K562 (cell line): Measurements from ENCODE around the gene SFRP5. TPM values are rescaled to one million over a fixed set of nuclear protein-coding genes. Genes with fewer than 3 reads are reported as not detected.

Experiments used
- ATAC-seq: fragments of 200-7000 bp; cut with Tn5 transposase; 3 replicates; pipeline ENCODE4 v1.9.1; 2020; ENCODE audit warnings: moderate library complexity
- BruUV-seq: library from RNA; stranded (reverse); fragments of 400-500 nt; replicated peaks from 2 replicates; lab custom pipeline; 2021; lab: Mats Ljungman, UMichigan
- CTCF ChIA-PET: fragments of 300-600 bp; formaldehyde crosslinking; extraction: SDS; loops from one replicate; lab custom pipeline; 2021; ENCODE audit warnings: low intra/inter-chr PET ratio; lab: Yijun Ruan, JAX
- POLR2A ChIA-PET: fragments of 300-600, 350-650 bp; sonication (Branson Sonifier 250); formaldehyde crosslinking; extraction: SDS; loops from one replicate; lab custom pipeline; 2021; ENCODE audit warnings: antibody characterized with exemption, inconsistent platforms; lab: Yijun Ruan, JAX
- DNase-seq, 4 experiments: peaks; one replicate each; pipeline versions ENCODE4 v3.0.0 to v3.0.0-alpha.2; 2011 to 2018; ENCODE audit warnings: low spot score in 3 of 4, mixed read lengths in 3 of 4; ENCODE audit errors: extremely low read depth in 1 of 4
- FAIRE-seq: peaks from 2 replicates; lab custom pipeline; 2011; peaks lifted over from hg19 to GRCh38; lab: Jason Lieb, UNC
- H2AFZ ChIP-seq: 2 replicates; pipeline ENCODE4 v1.6.0; 2011; ENCODE audit warnings: low read depth, low read length, control low read depth, inconsistent platforms
- H3K27ac ChIP-seq: fragments of 200-600 bp; 3 replicates; pipeline ENCODE4 v1.8.0; 2011; ENCODE audit warnings: low read depth, mild to moderate bottlenecking, control low read depth, inconsistent platforms, low read length, moderate library complexity, mixed read lengths; ENCODE audit errors: extremely low read depth
- H3K27me3 ChIP-seq, 2 experiments: fragments of 300-600 bp in 1 of 2; 2 replicates in 1 of 2; 3 replicates in 1 of 2; pipeline versions ENCODE4 v1.6.0 to v1.8.0; 2011; ENCODE audit warnings: inconsistent platforms in 2 of 2, low read length in 2 of 2, mild to moderate bottlenecking in 1 of 2, mixed read lengths in 1 of 2, moderate library complexity in 1 of 2; ENCODE audit not compliant: control insufficient read depth in 2 of 2, insufficient read depth in 2 of 2
- H3K36me3 ChIP-seq: fragments of 300-600 bp; 3 replicates; pipeline ENCODE4 v1.8.0; 2011; ENCODE audit warnings: mild to moderate bottlenecking, low read length, inconsistent platforms; ENCODE audit not compliant: control insufficient read depth, insufficient read depth
- H3K4me1 ChIP-seq, 2 experiments: fragments of 200-600 bp in 1 of 2; replicated peaks in 1 of 2; 2 replicates in 1 of 2; 3 replicates in 1 of 2; pipeline versions ENCODE4 v1.5.1 to v1.8.0; 2011; ENCODE audit warnings: inconsistent platforms in 2 of 2, low read length in 2 of 2, mild to moderate bottlenecking in 1 of 2, mixed read lengths in 1 of 2, moderate library complexity in 1 of 2; ENCODE audit not compliant: control insufficient read depth in 2 of 2, insufficient read depth in 2 of 2
- H3K4me2 ChIP-seq: 2 replicates; pipeline ENCODE4 v1.6.1; 2011; ENCODE audit warnings: low read length, control low read depth, inconsistent platforms, mixed read lengths; ENCODE audit not compliant: insufficient read depth
- H3K4me3 ChIP-seq: fragments of 200-600 bp; sonication (generic), shearing (Covaris generic); 2 replicates; pipeline ENCODE4 v1.5.1; 2016; ENCODE audit warnings: control low read depth, inconsistent platforms
- H3K79me2 ChIP-seq: fragments of 200-600 bp; 3 replicates; pipeline ENCODE4 v1.8.0; 2011; ENCODE audit warnings: low read length, inconsistent platforms; ENCODE audit not compliant: control insufficient read depth, insufficient read depth
- H3K9ac ChIP-seq, 2 experiments: 2 replicates each; pipeline versions ENCODE4 v1.6.0 to v1.6.1; 2011; ENCODE audit warnings: low read depth in 2 of 2, low read length in 2 of 2, control low read depth in 1 of 2, inconsistent platforms in 1 of 2, mild to moderate bottlenecking in 1 of 2, mixed read lengths in 1 of 2; ENCODE audit not compliant: insufficient read depth in 1 of 2
- H3K9me1 ChIP-seq: one replicate; pipeline ENCODE4 v1.6.0; 2011; ENCODE audit warnings: inconsistent platforms, mild to moderate bottlenecking, low read length, moderate library complexity; ENCODE audit not compliant: control insufficient read depth, insufficient read depth
- H3K9me3 ChIP-seq: replicated peaks from 2 replicates; pipeline ENCODE4 v1.5.1; 2011; ENCODE audit warnings: low read depth, low read length, inconsistent platforms; ENCODE audit not compliant: control insufficient read depth, insufficient read depth
- H4K20me1 ChIP-seq: replicated peaks from 2 replicates; pipeline ENCODE4 v1.6.1; 2011; ENCODE audit warnings: low read length, inconsistent platforms, mixed read lengths; ENCODE audit not compliant: control insufficient read depth, insufficient read depth
- CHCHD3 ChIP-seq: fragments of 250-450 bp; sonication (Bioruptor Pico); IDR thresholded peaks from 2 replicates; pipeline ENCODE4 v2.1.2; 2022; ENCODE audit warnings: mild to moderate bottlenecking
- L3MBTL2 ChIP-seq: fragments of 450-650 bp; IDR thresholded peaks from 2 replicates; pipeline ENCODE4 v1.6.1; 2016; ENCODE audit warnings: mild to moderate bottlenecking, moderate library complexity
- NR2C1 ChIP-seq, 2 experiments: fragments of 450-650 bp; IDR thresholded peaks; 2 replicates each; pipeline ENCODE4 v1.6.1; 2017; ENCODE audit warnings: mild to moderate bottlenecking in 2 of 2, antibody characterized with exemption in 1 of 2, inconsistent platforms in 1 of 2, missing compliant biosample characterization in 1 of 2, missing genetic modification characterization in 1 of 2
- RBM25 ChIP-seq: fragments of 200-400 bp; formaldehyde crosslinking; IDR thresholded peaks from 2 replicates; pipeline ENCODE4 v1.6.1; 2018; ENCODE audit warnings: low read length, low read depth, moderate library complexity; ENCODE audit not compliant: severe bottlenecking
- RCOR1 ChIP-seq, 2 experiments: IDR thresholded peaks; 2 replicates each; pipeline ENCODE4 v1.6.1; 2012; ENCODE audit warnings: low read depth in 2 of 2, low read length in 2 of 2, borderline replicate concordance in 1 of 2, improper control_type of control experiment in 1 of 2
- TBP ChIP-seq: optimal IDR thresholded peaks from 2 replicates; pipeline ENCODE3; 2011; ENCODE audit warnings: low read depth, low read length, improper control_type of control experiment
- TCF7L2 ChIP-seq: fragments of 150-350 bp; IDR thresholded peaks from 2 replicates; pipeline ENCODE4 v1.6.1; 2016; ENCODE audit warnings: low read depth, mild to moderate bottlenecking, low read length, moderate library complexity
- ZNF184 ChIP-seq: sonication (generic); formaldehyde crosslinking; IDR thresholded peaks from 2 replicates; pipeline ENCODE4 v1.5.0; 2020; ENCODE audit warnings: missing genetic modification reagents
- WGBS: fragments of 100-300 bp; shearing (Covaris generic); methylation state at CpG from one replicate; pipeline ENCODE4 v1.1.6; 2016; ENCODE audit warnings: low coverage, mixed read lengths; ENCODE audit not compliant: insufficient coverage; ENCODE audit errors: missing lambda C conversion rate; 5-methylcytosine and 5-hydroxymethylcytosine counted together
- in situ Hi-C: fragments of 300-500 bp; cut with MboI; formaldehyde crosslinking; loops from 4 replicates; pipeline ENCODE4 v1.15.0; 2018; ENCODE audit warnings: inconsistent platforms, mixed read lengths
- intact Hi-C: fragments of 100-400 bp; cut with micrococcal nuclease; formaldehyde crosslinking; loops from 2 replicates; pipeline ENCODE4 v1.14.2; 2022
- polyA plus RNA-seq, 8 experiments: library from polyadenylated mRNA; depleted of rRNA in 4 of 8; stranded (reverse) in 5 of 8; unstranded in 3 of 8; fragments of >200 nt; fragmentation: Nextera tagmentation in 2 of 8; fragmentation: Illumina TruSeq in 1 of 8; extraction: Ambion mirVana in 2 of 8; extraction: Trizol in 1 of 8; gene quantifications; 2 replicates each; pipeline versions ENCODE4 v1.2.1 to v1.2.3, GENCODE V29; 2011 to 2014; ENCODE audit warnings: inconsistent platforms in 1 of 8, missing spikeins in 1 of 8
- total RNA-seq, 7 experiments: library from RNA; depleted of rRNA in 6 of 7; stranded (reverse); fragments of >200 nt in 6 of 7; fragmentation: Illumina TruSeq in 2 of 7; extraction: Trizol in 2 of 7; gene quantifications; 2 replicates each; pipeline versions ENCODE4 v1.2.1 to v1.2.3, GENCODE V29; 2011 to 2021; ENCODE audit warnings: low replicate concordance in 1 of 7
- TF ChIP-seq, protein P1 (sequence below): fragments of 450-650 bp; IDR thresholded peaks from 2 replicates; pipeline ENCODE4 v1.6.1; 2016; ENCODE audit warnings: antibody characterized with exemption
- TF ChIP-seq, protein P2 (sequence below): fragments of 250-450 bp; sonication (Bioruptor Pico); IDR thresholded peaks from 2 replicates; pipeline ENCODE4 v1.5.0; 2021
- TF ChIP-seq, protein P3 (sequence below): fragments of 250-450 bp; sonication (Bioruptor Pico); IDR thresholded peaks from 2 replicates; pipeline ENCODE4 v1.5.0; 2022; ENCODE audit warnings: mild to moderate bottlenecking

The SFRP5 gene
- total and polyA plus RNA-seq, 9 of the 15 experiments (the other 6 are each of a cell fraction or from before 2014, with no cell fraction given) = 0.07 to 0.29 (median 0.13) TPM; not detected in 3

DNA sequence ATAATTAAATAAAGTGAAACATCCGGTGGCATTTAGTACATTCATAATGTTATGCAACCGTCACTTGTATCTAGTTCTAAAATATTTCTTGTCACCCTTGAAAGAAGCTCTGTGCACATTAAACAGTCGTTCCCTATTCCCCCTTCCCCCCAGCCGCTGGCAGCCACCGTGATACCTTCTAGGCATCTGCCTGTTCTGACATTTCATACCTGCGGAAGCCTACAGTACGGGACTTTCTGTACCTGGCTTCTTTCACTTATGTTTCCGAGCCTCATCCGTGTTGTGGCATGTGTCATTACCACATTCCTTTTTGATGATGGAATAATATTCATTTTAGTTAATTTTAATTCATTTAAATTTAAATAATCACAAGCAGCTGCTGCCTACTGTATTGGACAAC, 13.9 kb upstream of the SFRP5 start:
- Histone ChIP-seq H3K27ac (no peak overlapping the region), H3K4me1 (peaks cover 23 to 54% of the 10 kb centered on the region in 2 experiments; a peak in 4 of 5 replicates), H3K9ac (no peak overlapping the region), H4K20me1 (no peaks in the 10 kb centered on the region), H3K9me3 (no peaks in the 10 kb centered on the region), H3K9me1 (no peaks in the 10 kb centered on the region), H3K4me2 (no peak overlapping the region), H3K79me2 (no peaks in the 10 kb centered on the region), H3K27me3 (no peaks in the 10 kb centered on the region), H2AFZ (no peak overlapping the region), H3K4me3 (no peak overlapping the region), H3K36me3 (no peaks in the 10 kb centered on the region)
- intact Hi-C loops (no loop called here), in situ Hi-C loops (no loop called here)
- BruUV-seq = no TSS peak
- ATAC-seq (no peak), DNase-seq (no peak), FAIRE-seq (no peak)
- 73% methylated on average over 9 of the region's 9 CpGs for WGBS
- POLR2A ChIA-PET = interaction anchor here (1.1 kb wide), 1 partner anchor 21 kb away, joined by 5 read pairs; no protein-coding TSS in a partner anchor
- CTCF ChIA-PET = no interaction called here
- no peak for TF ChIP-seq TCF7L2
- no peak for TF ChIP-seq L3MBTL2
- TF ChIP-seq, protein P1, sequence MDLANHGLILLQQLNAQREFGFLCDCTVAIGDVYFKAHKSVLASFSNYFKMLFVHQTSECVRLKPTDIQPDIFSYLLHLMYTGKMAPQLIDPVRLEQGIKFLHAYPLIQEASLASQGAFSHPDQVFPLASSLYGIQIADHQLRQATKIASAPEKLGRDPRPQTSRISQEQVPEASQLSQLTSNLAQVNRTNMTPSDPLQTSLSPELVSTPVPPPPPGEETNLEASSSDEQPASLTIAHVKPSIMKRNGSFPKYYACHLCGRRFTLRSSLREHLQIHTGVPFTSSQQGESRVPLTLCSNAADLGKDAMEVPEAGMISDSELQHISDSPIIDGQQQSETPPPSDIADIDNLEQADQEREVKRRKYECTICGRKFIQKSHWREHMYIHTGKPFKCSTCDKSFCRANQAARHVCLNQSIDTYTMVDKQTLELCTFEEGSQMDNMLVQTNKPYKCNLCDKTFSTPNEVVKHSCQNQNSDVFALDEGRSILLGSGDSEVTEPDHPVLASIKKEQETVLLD = no peak
- TF ChIP-seq, protein P2, sequence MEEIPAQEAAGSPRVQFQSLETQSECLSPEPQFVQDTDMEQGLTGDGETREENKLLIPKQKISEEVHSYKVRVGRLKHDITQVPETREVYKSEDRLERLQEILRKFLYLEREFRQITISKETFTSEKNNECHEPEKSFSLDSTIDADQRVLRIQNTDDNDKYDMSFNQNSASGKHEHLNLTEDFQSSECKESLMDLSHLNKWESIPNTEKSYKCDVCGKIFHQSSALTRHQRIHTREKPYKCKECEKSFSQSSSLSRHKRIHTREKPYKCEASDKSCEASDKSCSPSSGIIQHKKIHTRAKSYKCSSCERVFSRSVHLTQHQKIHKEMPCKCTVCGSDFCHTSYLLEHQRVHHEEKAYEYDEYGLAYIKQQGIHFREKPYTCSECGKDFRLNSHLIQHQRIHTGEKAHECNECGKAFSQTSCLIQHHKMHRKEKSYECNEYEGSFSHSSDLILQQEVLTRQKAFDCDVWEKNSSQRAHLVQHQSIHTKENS (CRISPR knock-in tag) = no peak
- no peak for TF ChIP-seq CHCHD3 (CRISPR knock-in tag)
- no peak for TF ChIP-seq RCOR1 (IDR thresholded peaks at IDR 0.05; ENCODE audit: borderline replicate concordance in 1 of 2, low read depth in 2 of 2, low read length in 2 of 2)
- no peak for TF ChIP-seq NR2C1 (IDR thresholded peaks at IDR 0.05)
- TF ChIP-seq NR2C1 (tag; IDR thresholded peaks at IDR 0.05) = no peak
- TF ChIP-seq, protein P3, sequence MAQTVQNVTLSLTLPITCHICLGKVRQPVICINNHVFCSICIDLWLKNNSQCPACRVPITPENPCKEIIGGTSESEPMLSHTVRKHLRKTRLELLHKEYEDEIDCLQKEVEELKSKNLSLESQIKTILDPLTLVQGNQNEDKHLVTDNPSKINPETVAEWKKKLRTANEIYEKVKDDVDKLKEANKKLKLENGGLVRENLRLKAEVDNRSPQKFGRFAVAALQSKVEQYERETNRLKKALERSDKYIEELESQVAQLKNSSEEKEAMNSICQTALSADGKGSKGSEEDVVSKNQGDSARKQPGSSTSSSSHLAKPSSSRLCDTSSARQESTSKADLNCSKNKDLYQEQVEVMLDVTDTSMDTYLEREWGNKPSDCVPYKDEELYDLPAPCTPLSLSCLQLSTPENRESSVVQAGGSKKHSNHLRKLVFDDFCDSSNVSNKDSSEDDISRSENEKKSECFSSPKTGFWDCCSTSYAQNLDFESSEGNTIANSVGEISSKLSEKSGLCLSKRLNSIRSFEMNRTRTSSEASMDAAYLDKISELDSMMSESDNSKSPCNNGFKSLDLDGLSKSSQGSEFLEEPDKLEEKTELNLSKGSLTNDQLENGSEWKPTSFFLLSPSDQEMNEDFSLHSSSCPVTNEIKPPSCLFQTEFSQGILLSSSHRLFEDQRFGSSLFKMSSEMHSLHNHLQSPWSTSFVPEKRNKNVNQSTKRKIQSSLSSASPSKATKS (CRISPR knock-in tag) = no peak
- TF ChIP-seq TBP = no peak
- TF ChIP-seq ZNF184 (CRISPR knock-in tag) = no peak
- TF ChIP-seq RBM25 = no peak
